ENCODE measurements around the gene TRAPPC5. TPM values are rescaled to one million over a fixed set of nuclear protein-coding genes. Genes with fewer than 3 reads are reported as not detected.

TRAPPC5 gene
- total and polyA plus RNA-seq, 10 donors, result 47.2 to 159 (median 86.0) TPM

DNA sequence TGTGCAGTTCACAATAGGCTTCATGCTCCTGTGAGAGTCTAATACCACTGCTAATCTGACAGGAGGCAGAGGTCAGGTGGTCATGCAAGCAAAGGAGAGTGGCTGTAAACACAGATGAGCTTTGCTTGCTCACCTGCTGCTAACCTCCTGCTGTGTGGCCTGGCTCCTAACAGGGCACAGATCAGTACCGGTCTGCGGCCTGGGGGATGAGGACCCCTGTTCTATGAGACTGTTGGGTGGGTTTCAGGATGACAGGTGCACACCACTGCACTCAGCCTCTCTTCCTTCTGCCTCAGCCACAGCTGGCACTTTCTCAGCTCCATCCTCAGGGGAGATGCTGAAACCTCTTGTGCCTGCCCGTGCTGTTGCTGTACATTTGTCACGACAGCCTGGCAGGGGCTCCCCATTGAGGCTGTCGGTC lies 41.6 kb downstream of the TRAPPC5 start:
- H3K27me3 ChIP-seq (replicated peaks in 1 of 7), result no peaks in the 10 kb centered on the region
- peaks cover 0 to 4% (median 0%) of the 10 kb centered on the region in 8 donors for H3K9me3 ChIP-seq
- DNase-seq, result no peak
- H3K4me1 ChIP-seq, result peaks cover 0 to 36% (median 11%) of the 10 kb centered on the region in 6 donors
- H3K36me3 ChIP-seq, result no peaks in the 10 kb centered on the region
- intact Hi-C loops (cut with DNase I; ENCODE audit: low total_unique reads), result no loop called here
- H3K27ac ChIP-seq, result no peak overlapping the region
- H3K4me3 ChIP-seq, result no peak overlapping the region
- TF ChIP-seq, protein P1, sequence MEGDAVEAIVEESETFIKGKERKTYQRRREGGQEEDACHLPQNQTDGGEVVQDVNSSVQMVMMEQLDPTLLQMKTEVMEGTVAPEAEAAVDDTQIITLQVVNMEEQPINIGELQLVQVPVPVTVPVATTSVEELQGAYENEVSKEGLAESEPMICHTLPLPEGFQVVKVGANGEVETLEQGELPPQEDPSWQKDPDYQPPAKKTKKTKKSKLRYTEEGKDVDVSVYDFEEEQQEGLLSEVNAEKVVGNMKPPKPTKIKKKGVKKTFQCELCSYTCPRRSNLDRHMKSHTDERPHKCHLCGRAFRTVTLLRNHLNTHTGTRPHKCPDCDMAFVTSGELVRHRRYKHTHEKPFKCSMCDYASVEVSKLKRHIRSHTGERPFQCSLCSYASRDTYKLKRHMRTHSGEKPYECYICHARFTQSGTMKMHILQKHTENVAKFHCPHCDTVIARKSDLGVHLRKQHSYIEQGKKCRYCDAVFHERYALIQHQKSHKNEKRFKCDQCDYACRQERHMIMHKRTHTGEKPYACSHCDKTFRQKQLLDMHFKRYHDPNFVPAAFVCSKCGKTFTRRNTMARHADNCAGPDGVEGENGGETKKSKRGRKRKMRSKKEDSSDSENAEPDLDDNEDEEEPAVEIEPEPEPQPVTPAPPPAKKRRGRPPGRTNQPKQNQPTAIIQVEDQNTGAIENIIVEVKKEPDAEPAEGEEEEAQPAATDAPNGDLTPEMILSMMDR (IDR thresholded peaks at IDR 0.05 in 8 of 11, conservative IDR thresholded peaks at IDR 0.05 in 3 of 11), result no peak
- no peak for TF ChIP-seq POLR2A (IDR thresholded peaks at IDR 0.05)
- TF ChIP-seq POLR2AphosphoS5 (IDR thresholded peaks at IDR 0.05), result no peak
- WGBS, 5 donors, result 46 to 72% (median 63%) methylated on average over 4 to 5 of the region's 5 CpGs

DNA sequence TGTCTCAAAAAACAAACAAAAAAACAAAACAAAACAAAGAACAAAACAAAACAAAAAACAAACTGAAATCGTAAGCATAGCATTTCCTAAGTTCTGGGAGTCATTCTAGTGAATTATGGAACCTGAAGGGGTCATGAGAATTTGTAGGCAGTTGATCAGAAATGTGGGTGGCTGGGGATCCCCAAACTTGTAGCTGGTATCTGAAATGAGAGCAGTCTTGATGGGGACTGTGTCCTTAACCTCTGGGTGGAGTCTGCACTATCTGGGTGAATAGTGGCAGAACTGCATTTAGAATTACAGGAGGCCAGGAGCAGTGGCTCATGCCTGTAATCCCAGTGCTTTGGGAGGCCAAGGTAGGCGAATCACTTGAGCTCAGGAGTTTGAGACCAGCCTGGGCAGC lies 45.2 kb downstream of the TRAPPC5 start:
- WGBS, 5 donors, result 59 to 70% (median 66%) methylated on average over 2 of the region's 2 CpGs
- peaks cover 4 to 34% (median 27%) of the 10 kb centered on the region in 7 donors for H3K27me3 ChIP-seq (replicated peaks in 1 of 7)
- peaks cover 0 to 37% (median 21%) of the 10 kb centered on the region in 6 donors for H3K4me1 ChIP-seq
- intact Hi-C loops (cut with DNase I; ENCODE audit: low total_unique reads), result no loop called here
- H3K4me3 ChIP-seq, result no peak overlapping the region
- no peaks in the 10 kb centered on the region for H3K36me3 ChIP-seq
- H3K27ac ChIP-seq, result no peak overlapping the region
- DNase-seq, result no peak
- TF ChIP-seq, protein P1 (IDR thresholded peaks at IDR 0.05 in 8 of 11, conservative IDR thresholded peaks at IDR 0.05 in 3 of 11), result no peak
- TF ChIP-seq POLR2A (IDR thresholded peaks at IDR 0.05), result no peak
- TF ChIP-seq POLR2AphosphoS5 (IDR thresholded peaks at IDR 0.05), result no peak
- H3K9me3 ChIP-seq, result no peaks in the 10 kb centered on the region

DNA sequence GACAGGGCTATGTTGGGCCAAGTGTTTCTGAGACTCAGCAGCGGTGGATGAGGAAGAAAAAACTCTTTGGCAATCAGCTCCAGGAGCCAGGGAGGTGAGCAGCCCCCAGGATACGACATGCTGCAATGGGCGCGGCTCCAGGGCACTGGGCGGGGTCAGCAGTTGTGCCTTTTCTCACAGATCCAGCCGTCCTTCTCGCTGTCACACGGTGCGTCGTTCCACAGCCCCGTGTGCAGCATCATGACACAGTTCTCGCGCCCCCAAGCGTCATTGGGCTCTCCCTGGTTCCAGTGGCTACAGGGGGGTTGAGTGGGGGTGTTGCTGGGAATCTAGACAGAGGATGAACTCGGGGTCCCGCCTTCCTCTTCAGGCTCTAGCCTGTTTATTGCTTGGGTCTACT lies 48.6 kb downstream of the TRAPPC5 start:
- peaks cover 0 to 35% (median 25%) of the 10 kb centered on the region in 6 donors for H3K4me1 ChIP-seq
- TF ChIP-seq, protein P1 (IDR thresholded peaks at IDR 0.05 in 8 of 11, conservative IDR thresholded peaks at IDR 0.05 in 3 of 11), result no peak
- no peak for TF ChIP-seq POLR2A (IDR thresholded peaks at IDR 0.05)
- no peak for TF ChIP-seq POLR2AphosphoS5 (IDR thresholded peaks at IDR 0.05)
- intact Hi-C loops (cut with DNase I; ENCODE audit: low total_unique reads), result no loop called here
- H3K4me3 ChIP-seq, result peak overlapping the region in 1 of 8 donors; percentile 57
- no peaks in the 10 kb centered on the region for H3K9me3 ChIP-seq
- DNase-seq, result no peak
- H3K27ac ChIP-seq, result no peak overlapping the region
- 19 to 32% (median 22%) methylated on average over 15 to 16 of the region's 16 CpGs for WGBS, 5 donors
- H3K27me3 ChIP-seq (replicated peaks in 1 of 7), result peaks cover 4 to 51% (median 31%) of the 10 kb centered on the region in 7 donors
- H3K36me3 ChIP-seq, result no peaks in the 10 kb centered on the region

DNA sequence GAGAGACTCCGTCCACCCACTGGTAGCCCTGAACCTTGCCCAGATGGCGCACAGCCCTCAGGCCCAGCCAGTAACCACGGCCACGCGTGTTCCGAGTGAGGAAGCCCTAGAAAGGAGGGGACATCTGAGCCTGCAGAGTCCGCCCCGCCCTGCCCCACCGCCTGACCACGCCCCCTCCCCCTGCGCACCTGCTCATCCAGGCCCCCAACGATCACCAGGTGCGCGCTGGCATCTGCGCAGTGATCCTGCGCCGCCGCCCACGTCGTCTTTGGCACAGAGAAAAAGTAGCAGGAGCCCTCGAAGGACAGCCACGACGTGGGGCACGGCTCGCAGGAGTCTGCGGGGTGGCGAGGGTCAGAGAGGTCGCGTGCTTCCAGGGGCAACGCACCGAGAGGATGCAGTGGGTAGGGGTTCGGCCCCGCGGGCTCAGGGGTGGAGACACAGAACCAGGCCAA lies 49.2 kb downstream of the TRAPPC5 start:
- DNase-seq, result peak; percentile 79
- Histone ChIP-seq H3K4me1 (peaks cover 0 to 39% (median 27%) of the 10 kb centered on the region in 6 donors), H3K9me3 (no peaks in the 10 kb centered on the region), H3K27me3 (replicated peaks in 1 of 7) (peaks cover 4 to 51% (median 31%) of the 10 kb centered on the region in 7 donors), H3K27ac (no peak overlapping the region), H3K36me3 (no peaks in the 10 kb centered on the region), H3K4me3 (peak overlapping the region in 4 of 8 donors; percentile 6 to 57 (median 16))
- 7 to 17% (median 9%) methylated on average over 25 to 34 of the region's 34 CpGs for WGBS, 5 donors
- intact Hi-C loops (cut with DNase I; ENCODE audit: low total_unique reads), result no loop called here
- peak in 1 of 3 donors; percentile 17 for TF ChIP-seq POLR2AphosphoS5 (IDR thresholded peaks at IDR 0.05)
- TF ChIP-seq, protein P1 (IDR thresholded peaks at IDR 0.05 in 8 of 11, conservative IDR thresholded peaks at IDR 0.05 in 3 of 11), result no peak
- TF ChIP-seq POLR2A (IDR thresholded peaks at IDR 0.05), result no peak

Measured in spleen (tissue), 11 donors.